Lung (tissue), 12 donors: ENCODE measurements around the gene MSRB1. TPM values are rescaled to one million over a fixed set of nuclear protein-coding genes. Genes with fewer than 3 reads are reported as not detected.

Experiments used
- ATAC-seq: fragments of 200-7000 bp; cut with Tn5 transposase; one replicate; pipeline ENCODE4 v1.9.1; 2020; ENCODE audit warnings: moderate number of reproducible peaks; ENCODE audit not compliant: insufficient read depth, low FRiP score
- DNase-seq, 3 donors: peaks; one replicate each; pipeline ENCODE4 v3.0.0-alpha.2; 2013 to 2017
- H3K27ac ChIP-seq, 2 donors: one replicate each; pipeline ENCODE4 v1.5.1; 2013; ENCODE audit warnings: mild to moderate bottlenecking in 2 of 2, moderate library complexity in 2 of 2, control low read depth in 1 of 2, inconsistent platforms in 1 of 2, low read depth in 1 of 2, low read length in 1 of 2
- H3K27me3 ChIP-seq, 3 donors: one replicate each; pipeline ENCODE4 v1.5.1; 2013; ENCODE audit warnings: low read length in 2 of 3; ENCODE audit not compliant: control insufficient read depth in 3 of 3, insufficient read depth in 3 of 3
- H3K36me3 ChIP-seq, 4 donors: one replicate each; pipeline ENCODE4 v1.5.1; 2013; ENCODE audit warnings: low read length in 4 of 4, mild to moderate bottlenecking in 1 of 4, moderate library complexity in 1 of 4; ENCODE audit not compliant: control insufficient read depth in 4 of 4, insufficient read depth in 4 of 4
- H3K4me1 ChIP-seq, 5 donors: one replicate each; pipeline ENCODE4 v1.5.1; 2013; ENCODE audit warnings: low read length in 5 of 5, mild to moderate bottlenecking in 2 of 5, moderate library complexity in 1 of 5; ENCODE audit not compliant: control insufficient read depth in 5 of 5, insufficient read depth in 5 of 5
- H3K4me3 ChIP-seq: one replicate; pipeline ENCODE4 v1.5.1; 2013; ENCODE audit warnings: mild to moderate bottlenecking, control low read depth, moderate library complexity
- H3K9ac ChIP-seq, 2 donors: one replicate each; pipeline ENCODE4 v1.5.1; 2013; ENCODE audit warnings: low read length in 2 of 2, control low read depth in 1 of 2; ENCODE audit not compliant: insufficient read depth in 1 of 2
- H3K9me3 ChIP-seq, 4 donors: one replicate each; pipeline ENCODE4 v1.5.1; 2013; ENCODE audit warnings: low read length in 3 of 4, mild to moderate bottlenecking in 1 of 4, moderate library complexity in 1 of 4; ENCODE audit not compliant: control insufficient read depth in 4 of 4, insufficient read depth in 3 of 4
- CTCF ChIP-seq: IDR thresholded peaks from 2 replicates; pipeline ENCODE4 v1.5.1; 2012; ENCODE audit warnings: mild to moderate bottlenecking; ENCODE audit errors: control extremely low read depth, extremely low read depth
- WGBS, 2 donors: extraction: QIAGEN DNeasy Blood & Tissue Kit; methylation state at CpG; one replicate each; pipeline ENCODE4 v1.1.7; 2013; 5-methylcytosine and 5-hydroxymethylcytosine counted together
- polyA plus RNA-seq, 2 donors: library from polyadenylated mRNA; stranded (reverse); fragments of 200-250 nt; gene quantifications; one replicate each; pipeline ENCODE4 v1.2.1, GENCODE V29; 2013
- total RNA-seq, 2 donors: library from RNA; depleted of rRNA in 1 of 2; stranded (reverse); fragments of >200 nt in 1 of 2; gene quantifications; one replicate each; pipeline ENCODE4 v1.2.1, GENCODE V29; 2014 to 2021
- donor health status: control.
- donor health status: control.
- donor health status: Bipolar disorder and iron deficiency.
- donor health status: healthy.
- donor health status: DM: yes; HTN: yes; CAD: no.

The MSRB1 gene
- total and polyA plus RNA-seq, 4 donors = 11.1 to 164 (median 51.2) TPM

GRCh38 chr16:1977875-1978268 lies 34.9 kb upstream of the MSRB1 start:
- no peak overlapping the region for H3K9ac ChIP-seq
- no peak for TF ChIP-seq CTCF
- peaks cover 0 to 24% (median 0%) of the 10 kb centered on the region in 4 donors for H3K9me3 ChIP-seq
- H3K27me3 ChIP-seq = peaks cover 0 to 42% (median 29%) of the 10 kb centered on the region in 3 donors
- H3K27ac ChIP-seq = no peak overlapping the region
- 97 to 98% methylated on average over 17 to 18 of the region's 18 CpGs for WGBS, 2 donors
- H3K36me3 ChIP-seq = peaks cover 0 to 47% (median 20%) of the 10 kb centered on the region in 4 donors
- ATAC-seq (no peak), DNase-seq (no peak)
- no peak overlapping the region for H3K4me3 ChIP-seq
- H3K4me1 ChIP-seq = peaks cover 0 to 6% (median under 1%) of the 10 kb centered on the region in 5 donors

GRCh38 chr16:1976951-1977874 lies 34.2 kb upstream of the MSRB1 start:
- WGBS, 2 donors = 94 to 96% methylated on average over 33 of the region's 33 CpGs
- no peak for ATAC-seq
- Histone ChIP-seq H3K9ac (no peak overlapping the region), H3K4me1 (peaks cover 0 to 11% (median 7%) of the 10 kb centered on the region in 5 donors), H3K27ac (no peak overlapping the region), H3K9me3 (peaks cover 0 to 24% (median 0%) of the 10 kb centered on the region in 4 donors), H3K4me3 (no peak overlapping the region), H3K36me3 (peaks cover 0 to 47% (median 20%) of the 10 kb centered on the region in 4 donors), H3K27me3 (peaks cover 0 to 37% (median 23%) of the 10 kb centered on the region in 3 donors)
- no peak for TF ChIP-seq CTCF
- no peak for DNase-seq

- ATAC-seq (no peak), DNase-seq (no peak)
- H3K36me3 ChIP-seq = peaks cover 0 to 47% (median 20%) of the 10 kb centered on the region in 4 donors
- no peak for TF ChIP-seq CTCF
- peaks cover 0 to 24% (median 0%) of the 10 kb centered on the region in 4 donors for H3K9me3 ChIP-seq
- H3K4me1 ChIP-seq = peaks cover 0 to 11% (median 7%) of the 10 kb centered on the region in 5 donors
- H3K9ac ChIP-seq = no peak overlapping the region
- WGBS, 2 donors = 94% methylated on average over 7 to 8 of the region's 8 CpGs
- no peak overlapping the region for H3K27ac ChIP-seq
- H3K4me3 ChIP-seq = no peak overlapping the region
- peaks cover 0 to 27% (median 12%) of the 10 kb centered on the region in 3 donors for H3K27me3 ChIP-seq
Measured at GRCh38 chr16:1976216-1976520, 33.2 kb upstream of the MSRB1 start.
